ENCODE results near the gene ALDH2. TPM values are rescaled to one million over a fixed set of nuclear protein-coding genes. Genes with fewer than 3 reads are reported as not detected.
"Not testable (repeated sequence)": the region's sequence is repeated elsewhere in the genome, so short reads cannot be mapped to it uniquely, and the experiment has no call there.

The ALDH2 gene
- total RNA-seq, 4 donors from 2014 or later: 129 to 365 (median 231) TPM

DNA sequence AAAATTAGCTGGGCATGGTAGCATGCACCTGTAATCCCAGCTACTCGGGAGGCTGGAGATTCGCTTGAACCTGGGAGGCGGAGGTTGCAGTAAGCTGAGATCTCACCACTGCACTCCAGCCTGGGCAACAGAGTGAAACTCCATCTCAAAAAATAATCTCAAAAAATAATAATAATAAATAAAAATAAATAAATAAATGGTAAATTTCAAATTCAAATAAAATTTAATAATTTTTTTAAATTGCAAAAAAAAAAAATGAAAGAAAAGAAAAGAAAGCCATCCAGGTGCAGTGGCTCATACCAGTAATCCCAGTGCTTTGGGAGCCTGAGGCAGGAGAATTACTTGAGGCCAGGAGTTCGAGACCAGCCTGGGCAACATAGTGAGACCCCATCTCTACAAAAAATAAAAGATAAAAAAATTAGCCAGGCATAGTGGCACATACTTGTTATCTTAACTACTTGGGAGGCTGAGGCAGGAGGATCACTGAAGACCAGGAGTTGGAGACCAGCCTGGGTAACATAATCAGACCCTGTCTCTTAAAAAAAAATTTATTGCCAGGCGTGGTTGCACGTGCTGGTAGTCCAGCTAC lies 36.4 kb downstream of the ALDH2 start:
- DNase-seq (ENCODE audit: low spot score) (no peak), ATAC-seq (ENCODE audit: low FRiP score) (no peak)
- no peak for TF ChIP-seq CTCF (IDR thresholded peaks at IDR 0.05)

DNA sequence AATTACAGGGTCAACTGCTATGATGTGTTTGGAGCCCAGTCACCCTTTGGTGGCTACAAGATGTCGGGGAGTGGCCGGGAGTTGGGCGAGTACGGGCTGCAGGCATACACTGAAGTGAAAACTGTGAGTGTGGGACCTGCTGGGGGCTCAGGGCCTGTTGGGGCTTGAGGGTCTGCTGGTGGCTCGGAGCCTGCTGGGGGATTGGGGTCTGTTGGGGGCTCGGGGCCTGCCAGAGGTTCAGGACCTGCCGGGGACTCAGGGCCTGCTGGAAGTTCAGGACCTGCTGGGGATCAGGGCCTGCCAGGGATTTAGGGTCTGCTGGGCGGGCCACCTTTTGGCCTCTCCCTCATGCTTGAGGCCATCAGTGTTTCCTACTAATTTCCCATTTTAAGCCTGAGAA lies 37.1 kb downstream of the ALDH2 start:
- TF ChIP-seq CTCF (IDR thresholded peaks at IDR 0.05): no peak
- DNase-seq (ENCODE audit: low spot score): no peak
- no peak for ATAC-seq (ENCODE audit: low FRiP score)

DNA sequence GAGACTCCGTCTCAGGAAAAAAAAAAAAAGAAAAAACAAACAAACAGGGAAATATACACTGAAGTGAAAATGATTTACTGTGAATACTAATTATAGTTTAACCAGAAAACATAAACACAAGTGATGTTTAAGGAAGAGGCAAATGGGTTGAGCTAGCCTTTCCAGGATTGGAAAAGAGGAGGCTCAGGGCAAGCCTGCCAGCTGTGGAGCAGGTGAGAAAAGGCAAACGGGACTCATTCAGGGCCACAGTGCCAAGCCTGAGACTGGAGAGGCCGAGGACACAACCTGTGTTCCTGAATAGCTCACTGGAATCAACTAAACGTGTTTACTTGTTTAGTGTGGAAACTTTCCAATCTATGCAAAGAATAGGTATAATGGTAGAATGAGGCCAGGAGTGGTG lies 39.6 kb downstream of the ALDH2 start:
- DNase-seq (ENCODE audit: low spot score) (no peak), ATAC-seq (ENCODE audit: low FRiP score) (no peak)
- TF ChIP-seq CTCF (IDR thresholded peaks at IDR 0.05): no peak

DNA sequence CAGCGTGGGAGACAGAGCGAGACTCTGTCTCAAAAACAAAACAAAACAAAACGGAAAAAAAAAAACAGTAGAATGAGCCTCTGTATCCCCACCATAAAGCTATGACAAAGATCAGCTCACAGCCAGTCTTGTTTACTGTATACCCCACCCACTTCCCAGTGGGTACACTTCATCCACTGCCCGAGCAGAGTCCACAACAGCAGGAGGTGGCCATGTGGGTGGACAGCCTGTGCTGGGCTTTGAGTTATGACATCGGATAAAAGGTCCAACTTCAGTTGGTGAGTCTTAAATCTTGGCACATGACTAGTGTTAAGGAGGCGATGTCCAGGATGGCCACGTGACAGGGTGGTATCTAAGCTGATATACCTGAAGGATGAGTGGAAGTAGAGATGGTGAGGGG lies 40.5 kb downstream of the ALDH2 start:
- no peak for TF ChIP-seq CTCF (IDR thresholded peaks at IDR 0.05)
- DNase-seq (ENCODE audit: low spot score) (no peak), ATAC-seq (ENCODE audit: low FRiP score) (no peak)

DNA sequence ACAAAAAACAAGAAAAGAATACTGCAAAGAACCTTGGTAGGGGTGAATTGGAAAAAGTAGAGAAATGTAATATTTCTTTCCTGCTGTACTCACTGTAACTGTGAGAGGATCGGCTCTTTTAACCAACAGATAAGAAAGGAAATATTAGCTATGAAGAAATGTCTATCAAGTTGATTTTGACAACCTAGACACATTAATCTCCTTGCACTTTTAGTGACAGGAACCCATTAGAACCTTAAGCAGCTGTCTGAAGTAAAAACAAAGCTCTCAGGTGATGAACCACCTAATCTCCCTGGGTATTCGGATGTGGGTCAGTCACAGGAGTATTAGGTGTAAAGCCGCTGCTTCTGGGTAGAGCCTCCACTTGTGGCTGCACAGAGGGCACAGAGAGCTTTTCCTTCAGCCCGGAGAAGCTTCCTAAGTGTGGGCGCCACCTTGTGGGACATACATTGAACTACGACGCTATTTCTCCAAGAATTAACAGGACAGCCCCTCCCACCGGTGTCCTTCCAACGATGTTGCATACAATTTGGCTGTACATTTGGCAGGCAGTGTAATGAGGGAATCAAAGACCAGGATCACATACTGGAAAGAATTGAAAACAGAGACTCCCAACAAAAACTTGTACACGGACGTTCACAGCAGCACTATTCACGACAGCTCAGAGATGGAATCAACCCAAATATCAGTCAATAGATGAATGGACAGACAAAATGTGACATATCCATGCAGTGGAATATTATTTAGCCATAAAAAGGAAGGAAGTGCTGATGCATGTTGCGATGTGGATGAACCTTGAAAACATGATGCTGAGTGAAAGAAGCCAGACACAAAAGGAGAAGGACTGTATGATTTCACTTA lies 46.4 kb downstream of the ALDH2 start:
- ATAC-seq (ENCODE audit: low FRiP score): peak; percentile 89
- peak; percentile 52 for DNase-seq (ENCODE audit: low spot score)
- TF ChIP-seq CTCF (IDR thresholded peaks at IDR 0.05): peak in 1 of 3 donors; percentile 12

GRCh38 chr12:111816065-111816615 lies 49.4 kb downstream of the ALDH2 start:
- ATAC-seq (ENCODE audit: low FRiP score) (no peak), DNase-seq (ENCODE audit: low spot score) (no peak)
- TF ChIP-seq CTCF (IDR thresholded peaks at IDR 0.05): no peak

DNA sequence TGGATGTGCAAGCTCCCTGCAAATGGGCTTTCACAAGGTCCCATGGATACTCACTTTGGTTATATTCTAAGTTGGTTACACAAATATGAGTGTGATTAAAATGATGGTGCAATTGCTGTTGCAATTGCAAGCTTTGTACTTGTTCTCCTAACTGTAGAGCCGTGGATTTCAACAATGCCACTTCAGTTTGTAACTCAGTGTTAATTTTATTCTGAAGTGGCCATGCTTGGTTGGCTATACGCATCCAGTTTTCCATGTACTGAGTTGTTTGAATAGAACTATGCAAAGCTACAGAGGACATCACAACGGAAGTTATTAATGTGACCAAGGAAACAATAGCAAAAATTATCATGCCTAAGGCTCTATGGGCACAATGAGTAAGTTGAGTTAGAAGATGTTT lies 50.2 kb downstream of the ALDH2 start:
- not testable (repeated sequence) for DNase-seq (ENCODE audit: low spot score); ATAC-seq (ENCODE audit: low FRiP score)

Measured in omental fat pad (tissue), 4 donors.